Stomach (tissue), 4 donors: Measurements from ENCODE around the gene BABAM2.

ENCODE experiments used
- EP300 ChIP-seq: sonication (generic); formaldehyde crosslinking; IDR thresholded peaks from one replicate; pipeline ENCODE4 v1.6.1; 2017; ENCODE audit warnings: antibody characterized with exemption
- POLR2A ChIP-seq, 4 donors: fragments of 450-650 bp; IDR thresholded peaks; one replicate each; pipeline ENCODE4 v1.6.1; 2016; ENCODE audit warnings: antibody characterized with exemption in 4 of 4, control low read depth in 2 of 4, mild to moderate bottlenecking in 1 of 4, moderate library complexity in 1 of 4
- POLR2AphosphoS5 ChIP-seq, 3 donors: sonication (generic); formaldehyde crosslinking; IDR thresholded peaks; one replicate each; pipeline ENCODE4 v1.6.1; 2016; ENCODE audit warnings: antibody characterized with exemption in 3 of 3
- TF ChIP-seq, protein P1 (sequence below), 7 experiments: fragments of 450-650 bp in 4 of 7; fragments of 200-600 bp in 3 of 7; sonication (generic) in 3 of 7; IDR thresholded peaks; one replicate each; pipeline ENCODE4 v1.5.1; 2016 to 2019; ENCODE audit warnings: antibody characterized with exemption in 7 of 7, control low read depth in 2 of 7, mild to moderate bottlenecking in 1 of 7

DNA sequence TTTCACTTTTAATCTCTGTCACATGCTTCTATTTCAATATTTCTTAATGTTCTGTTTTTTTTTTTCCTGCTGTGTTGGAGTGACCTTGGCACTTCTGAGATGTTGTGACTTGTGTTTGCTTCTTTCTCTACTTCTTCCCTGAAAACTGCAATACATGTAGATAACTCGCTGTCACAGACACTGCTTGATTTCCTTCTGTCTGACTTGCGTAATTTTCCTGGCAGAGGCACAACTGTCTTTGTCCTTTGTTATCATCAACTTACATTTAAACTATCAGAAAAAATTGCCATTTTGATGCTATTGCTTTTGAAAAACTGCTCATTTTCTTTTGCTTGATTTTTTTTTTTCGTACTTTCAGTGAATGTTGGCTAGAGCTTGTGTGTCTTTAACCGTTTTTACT is 69.0 kb downstream of the BABAM2 start:
- TF ChIP-seq, protein P1, sequence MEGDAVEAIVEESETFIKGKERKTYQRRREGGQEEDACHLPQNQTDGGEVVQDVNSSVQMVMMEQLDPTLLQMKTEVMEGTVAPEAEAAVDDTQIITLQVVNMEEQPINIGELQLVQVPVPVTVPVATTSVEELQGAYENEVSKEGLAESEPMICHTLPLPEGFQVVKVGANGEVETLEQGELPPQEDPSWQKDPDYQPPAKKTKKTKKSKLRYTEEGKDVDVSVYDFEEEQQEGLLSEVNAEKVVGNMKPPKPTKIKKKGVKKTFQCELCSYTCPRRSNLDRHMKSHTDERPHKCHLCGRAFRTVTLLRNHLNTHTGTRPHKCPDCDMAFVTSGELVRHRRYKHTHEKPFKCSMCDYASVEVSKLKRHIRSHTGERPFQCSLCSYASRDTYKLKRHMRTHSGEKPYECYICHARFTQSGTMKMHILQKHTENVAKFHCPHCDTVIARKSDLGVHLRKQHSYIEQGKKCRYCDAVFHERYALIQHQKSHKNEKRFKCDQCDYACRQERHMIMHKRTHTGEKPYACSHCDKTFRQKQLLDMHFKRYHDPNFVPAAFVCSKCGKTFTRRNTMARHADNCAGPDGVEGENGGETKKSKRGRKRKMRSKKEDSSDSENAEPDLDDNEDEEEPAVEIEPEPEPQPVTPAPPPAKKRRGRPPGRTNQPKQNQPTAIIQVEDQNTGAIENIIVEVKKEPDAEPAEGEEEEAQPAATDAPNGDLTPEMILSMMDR (IDR thresholded peaks at IDR 0.05): no peak
- TF ChIP-seq EP300: no peak
- no peak for TF ChIP-seq POLR2A (IDR thresholded peaks at IDR 0.05)
- TF ChIP-seq POLR2AphosphoS5 (IDR thresholded peaks at IDR 0.05): no peak
